Urothelium cell line (cell line): ENCODE data around the gene TOMM20.

Source experiments
- DNase-seq: peaks from one replicate; pipeline ENCODE4 v3.0.0; 2011; ENCODE audit warnings: low spot score, mixed read lengths
- FAIRE-seq: peaks from 2 replicates; lab custom pipeline; 2011; peaks lifted over from hg19 to GRCh38; lab: Jason Lieb, UNC

Gene TOMM20

GRCh38 chr1:235069577-235070563 is 58.8 kb downstream of the TOMM20 start:
- no peak for FAIRE-seq
- peak; percentile 78 for DNase-seq

GRCh38 chr1:235069176-235069575 is 59.5 kb downstream of the TOMM20 start:
- no peak for FAIRE-seq

GRCh38 chr1:235068158-235069121 is 60.2 kb downstream of the TOMM20 start:
- DNase-seq (peak; percentile 58), FAIRE-seq (no peak)

More at GRCh38 chr1:235069176-235069575, 59.5 kb downstream of the TOMM20 start:
- DNase-seq, result no peak

- DNase-seq (peak; percentile 92), FAIRE-seq (no peak)
Observed at GRCh38 chr1:235067396-235068157, 61.1 kb downstream of the TOMM20 start.

- DNase-seq, result no peak
- FAIRE-seq, result no peak
Observed at GRCh38 chr1:235063068-235063765, 65.4 kb downstream of the TOMM20 start.

GRCh38 chr1:235060607-235061470 is 67.8 kb downstream of the TOMM20 start:
- DNase-seq (no peak), FAIRE-seq (no peak)
